KG1 (cell line): ENCODE measurements around the gene CEP104.

ENCODE experiments used
- DNase-seq: peaks from one replicate; lab custom pipeline; 2025; lab: John Stamatoyannopoulos, UW

CEP104 gene

DNA sequence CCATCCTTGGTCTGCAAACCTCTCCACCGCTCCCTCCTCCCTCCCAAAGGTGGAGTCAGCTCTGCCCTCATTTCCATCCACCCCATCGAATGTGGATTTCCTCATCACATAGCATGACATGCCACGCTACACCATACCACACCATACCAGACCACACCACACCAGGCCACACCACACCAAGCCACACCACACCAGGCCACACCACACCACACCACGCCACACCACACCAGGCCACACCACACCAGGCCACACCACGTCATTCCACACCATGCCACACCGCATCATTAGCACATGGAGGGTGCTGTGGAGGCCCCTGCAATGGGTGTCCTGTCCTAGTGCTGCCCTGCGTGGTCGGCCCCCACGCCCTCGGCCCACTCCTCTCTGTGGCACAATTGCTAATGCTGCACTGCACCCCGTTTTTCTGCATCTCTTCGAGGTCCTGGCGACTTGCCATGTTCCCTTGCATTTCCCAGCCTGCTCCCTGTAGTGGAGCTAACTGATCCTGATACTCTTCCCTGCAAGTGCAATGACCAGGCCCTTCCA lies 11.5 kb upstream of the CEP104 start:
- no peak for DNase-seq

DNA sequence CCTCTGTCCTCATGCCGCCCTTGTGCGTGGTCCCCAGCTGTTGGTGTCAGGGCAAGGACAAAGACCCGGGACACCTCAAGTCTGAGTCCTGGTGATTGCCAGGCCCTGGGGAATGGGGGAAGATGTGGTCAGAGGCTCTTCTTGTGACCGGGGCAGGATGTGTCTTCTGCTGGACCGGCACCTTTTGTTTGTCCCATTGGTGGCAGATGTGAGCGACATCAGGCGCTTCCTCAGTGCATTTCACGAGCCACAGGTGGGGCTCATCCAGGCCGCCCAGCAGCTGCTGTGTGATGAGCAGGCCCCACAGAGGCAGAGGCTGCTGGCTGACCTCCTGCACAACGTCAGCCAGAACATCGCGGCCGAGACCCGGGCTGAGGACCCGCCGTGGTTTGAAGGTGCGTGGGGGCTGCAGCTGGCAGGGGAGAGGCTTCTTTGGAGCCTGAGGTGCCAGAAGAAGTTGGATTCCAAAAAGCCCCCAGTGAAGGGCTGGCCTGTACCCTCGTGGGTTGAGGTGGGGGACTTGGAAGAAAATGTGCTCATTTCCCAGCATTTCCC lies 8.7 kb upstream of the CEP104 start:
- no peak for DNase-seq

DNA sequence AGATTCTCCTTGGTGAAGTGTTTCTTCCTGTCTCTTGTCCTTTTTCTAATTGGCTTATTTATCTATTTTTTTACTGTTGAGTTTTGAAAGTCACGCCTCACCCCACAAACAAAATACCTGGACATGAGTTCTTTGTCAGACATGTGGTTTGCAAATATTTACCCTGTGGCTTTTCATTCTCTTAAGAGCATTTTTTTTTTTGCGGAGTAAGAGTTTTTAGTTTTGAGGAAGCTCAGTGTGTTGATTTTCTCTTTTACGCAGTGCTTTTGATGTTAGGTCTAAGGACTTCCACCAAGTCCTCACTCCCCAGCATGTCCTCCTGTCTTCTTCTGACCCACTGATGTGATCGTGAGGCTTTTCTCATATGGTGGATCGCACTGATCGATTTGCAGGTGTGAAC lies 7.9 kb upstream of the CEP104 start:
- DNase-seq: no peak

DNA sequence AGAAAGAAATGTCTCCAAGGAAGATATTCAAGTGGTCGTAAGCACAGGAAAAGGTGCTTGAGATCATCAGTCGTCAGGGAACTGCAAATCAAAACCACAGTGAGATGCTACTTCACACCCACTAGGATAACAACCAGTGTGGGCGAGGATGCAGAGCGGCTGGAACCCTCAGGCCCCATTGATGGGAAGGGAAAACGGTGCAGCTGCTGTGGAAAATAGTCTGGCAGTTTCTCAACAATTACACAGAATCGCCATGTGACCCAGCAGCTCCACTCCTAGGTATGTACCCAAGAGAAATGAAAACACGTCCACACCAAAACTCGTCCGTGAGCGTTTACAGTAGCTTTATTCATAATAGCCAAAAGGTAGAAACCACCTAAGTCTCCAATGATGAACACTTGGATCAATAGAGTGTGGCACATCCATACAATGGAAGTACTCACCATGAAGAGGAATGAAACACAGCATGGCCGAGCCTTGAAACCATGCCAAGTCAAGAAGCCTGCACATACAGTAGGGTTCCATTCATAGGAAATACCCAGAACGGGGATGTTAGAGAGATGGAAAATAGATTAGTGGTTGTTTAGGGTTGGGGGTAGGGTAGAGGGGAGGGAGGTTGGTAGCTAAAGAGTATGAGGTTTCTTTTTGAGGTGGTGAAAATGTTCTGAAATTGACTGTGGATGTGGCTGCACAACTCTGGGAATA lies 6.4 kb upstream of the CEP104 start:
- no peak for DNase-seq

DNA sequence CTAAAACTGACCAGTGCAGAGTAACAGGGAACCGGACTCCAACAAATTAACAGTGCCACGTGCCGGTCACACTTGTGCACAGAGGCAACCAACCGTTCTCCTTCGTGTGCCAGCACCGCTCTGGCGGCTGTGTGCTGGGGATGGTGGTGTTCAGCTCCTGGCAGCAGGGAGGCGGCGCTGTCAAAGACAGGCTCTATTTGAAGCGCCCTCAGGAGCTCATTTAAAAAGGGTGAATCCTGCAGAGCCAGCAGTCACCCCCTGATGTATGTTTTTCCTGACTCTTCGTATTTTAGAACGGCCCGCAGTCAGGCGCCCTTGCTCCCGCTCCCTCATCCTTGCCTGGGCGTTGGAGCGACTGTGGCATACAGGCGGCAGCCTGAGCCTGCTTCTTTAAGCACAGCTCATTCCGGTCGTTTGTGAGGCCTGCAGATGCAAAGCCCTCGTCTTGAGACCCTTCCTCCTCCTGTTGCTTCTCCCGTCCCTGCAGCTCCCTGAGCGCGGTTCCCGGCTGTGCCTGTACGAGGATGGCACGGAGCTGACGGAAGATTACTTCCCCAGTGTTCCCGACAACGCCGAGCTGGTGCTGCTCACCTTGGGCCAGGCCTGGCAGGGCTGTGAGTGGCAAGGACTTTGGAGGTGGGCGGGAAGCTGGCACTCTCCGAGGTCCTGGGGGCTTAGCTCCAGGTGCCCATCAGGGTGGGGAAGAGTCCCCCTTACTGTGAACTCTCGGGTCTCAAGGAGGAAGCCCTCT lies 1.4 kb upstream of the CEP104 start:
- DNase-seq: no peak

DNA sequence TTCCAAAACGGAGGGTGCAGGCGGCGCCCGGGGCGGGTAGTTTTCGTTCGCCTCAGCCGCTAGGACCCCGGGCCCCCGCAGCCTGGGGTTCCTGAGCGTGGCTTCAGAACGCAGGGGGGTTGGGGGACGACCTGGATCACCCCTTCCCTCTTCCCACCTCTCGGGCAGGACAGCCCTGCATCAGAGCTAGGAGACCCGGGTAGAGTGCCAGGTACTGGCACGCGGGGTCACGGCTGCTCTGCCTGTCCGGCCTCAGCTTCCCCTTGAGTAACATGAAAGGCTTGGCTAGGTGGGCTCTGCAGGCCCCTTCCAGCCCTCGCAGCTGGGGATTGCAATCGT lies 749 bp upstream of the CEP104 start:
- no peak for DNase-seq

DNA sequence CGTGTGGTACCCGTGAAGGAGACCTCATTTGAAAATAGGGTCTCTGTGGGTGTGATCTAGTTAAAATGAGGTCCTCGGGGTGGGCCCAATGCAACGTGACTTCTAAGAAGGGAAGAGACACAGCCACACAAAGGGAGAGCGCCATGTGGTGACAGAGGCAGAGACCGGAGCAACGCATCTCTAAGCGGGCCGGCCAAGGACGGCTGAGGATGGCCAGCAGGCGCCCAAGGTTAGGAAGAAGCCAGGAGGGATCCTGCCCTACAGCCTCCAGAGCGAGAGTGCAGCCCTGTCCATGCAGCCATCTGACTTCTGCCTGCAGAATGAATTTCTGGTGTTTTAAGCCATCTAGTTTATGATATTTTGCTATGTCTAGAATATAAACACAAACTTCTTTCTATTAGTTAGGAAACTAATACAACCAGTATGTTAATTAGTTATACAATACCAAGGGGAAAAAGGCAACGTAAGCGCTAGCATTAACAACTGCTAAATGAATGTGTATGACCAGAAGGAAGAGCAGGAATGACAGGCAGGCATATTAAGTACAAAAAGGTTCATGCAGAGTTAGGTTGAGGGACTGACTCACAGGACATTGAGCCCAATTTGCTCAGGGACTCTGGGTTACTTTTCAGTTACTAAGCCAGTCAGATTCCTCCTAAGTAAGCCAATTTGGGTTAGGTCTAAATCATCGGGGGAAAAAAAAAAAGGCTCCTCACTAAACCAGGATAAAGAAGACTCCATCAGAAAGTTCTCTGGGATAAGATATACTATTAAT lies 4.1 kb downstream of the CEP104 start:
- DNase-seq: no peak

DNA sequence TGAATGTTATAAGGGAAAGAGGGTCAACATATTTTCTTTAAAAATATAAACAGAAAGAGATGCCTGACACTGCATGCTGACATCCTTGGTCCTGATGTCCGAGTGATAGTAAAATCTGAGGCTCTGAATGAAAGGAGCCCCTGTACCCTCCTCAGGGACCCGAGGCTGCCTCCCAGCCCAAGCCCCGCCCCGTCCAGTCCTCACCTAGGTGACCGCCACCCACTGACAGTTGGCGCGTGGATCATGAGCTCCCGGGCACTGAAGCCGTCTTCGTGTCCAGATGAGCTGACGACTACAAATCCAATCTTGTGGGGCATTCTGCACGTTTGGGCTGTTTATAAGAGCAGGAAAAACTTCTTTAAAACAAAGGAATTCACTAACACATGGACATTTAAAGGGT lies 4.9 kb downstream of the CEP104 start:
- DNase-seq: no peak

DNA sequence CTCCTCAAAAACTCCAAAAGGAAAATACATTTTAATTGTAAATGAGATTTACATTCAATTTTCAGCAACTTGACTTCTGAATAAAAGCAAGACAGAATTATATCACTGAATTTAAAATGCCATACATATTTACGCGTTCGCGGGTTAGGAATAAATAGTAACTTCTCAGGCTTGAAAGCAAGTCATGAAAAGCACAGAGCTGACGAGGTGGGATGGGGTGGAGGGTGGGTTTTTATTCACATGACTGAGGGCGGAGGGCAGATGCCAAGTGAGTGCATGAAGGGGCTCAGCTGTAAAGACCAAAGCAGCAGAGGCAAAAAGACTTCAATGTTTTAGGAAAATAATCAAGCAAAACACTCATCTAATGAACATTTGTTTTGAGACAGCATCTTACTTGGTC lies 5.7 kb downstream of the CEP104 start:
- no peak for DNase-seq

DNA sequence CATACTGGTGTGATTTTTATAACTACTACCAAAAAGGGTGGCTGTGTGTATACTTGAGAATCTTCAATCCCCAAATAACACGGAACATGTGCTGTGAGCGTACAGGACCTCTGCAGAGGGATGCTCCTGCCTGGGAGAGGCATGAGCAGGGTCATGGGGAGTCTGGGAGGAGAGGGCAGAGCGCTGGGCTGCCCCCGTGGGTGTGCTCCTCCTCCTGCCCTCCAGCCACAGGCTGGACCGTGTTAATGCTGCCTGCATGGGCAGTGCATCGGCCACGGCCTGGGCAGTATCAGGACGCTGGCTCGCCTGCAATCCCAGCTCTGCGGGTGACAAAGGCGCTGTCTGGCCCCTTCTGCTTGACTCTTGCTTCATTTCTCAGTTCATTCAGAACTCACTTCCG lies 6.2 kb downstream of the CEP104 start:
- DNase-seq: no peak

DNA sequence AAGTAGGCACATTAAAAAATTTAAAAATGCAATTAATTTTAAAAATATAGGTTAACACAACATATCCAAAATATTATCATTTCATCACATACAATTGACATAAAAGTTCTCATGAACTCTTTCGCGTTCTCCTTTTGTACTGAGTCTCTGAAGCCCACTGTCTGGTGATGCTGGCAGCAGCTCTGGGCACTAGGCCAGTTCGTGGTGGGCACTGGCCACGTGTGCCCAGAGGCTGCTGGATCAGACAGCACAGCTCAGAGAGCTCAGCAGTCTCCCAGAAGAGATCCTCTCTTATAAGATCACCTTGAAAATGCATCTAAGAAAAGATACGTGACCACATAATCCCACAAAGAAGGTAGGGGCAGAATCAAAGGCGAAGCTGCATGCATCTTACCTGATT lies 9.9 kb downstream of the CEP104 start:
- no peak for DNase-seq

DNA sequence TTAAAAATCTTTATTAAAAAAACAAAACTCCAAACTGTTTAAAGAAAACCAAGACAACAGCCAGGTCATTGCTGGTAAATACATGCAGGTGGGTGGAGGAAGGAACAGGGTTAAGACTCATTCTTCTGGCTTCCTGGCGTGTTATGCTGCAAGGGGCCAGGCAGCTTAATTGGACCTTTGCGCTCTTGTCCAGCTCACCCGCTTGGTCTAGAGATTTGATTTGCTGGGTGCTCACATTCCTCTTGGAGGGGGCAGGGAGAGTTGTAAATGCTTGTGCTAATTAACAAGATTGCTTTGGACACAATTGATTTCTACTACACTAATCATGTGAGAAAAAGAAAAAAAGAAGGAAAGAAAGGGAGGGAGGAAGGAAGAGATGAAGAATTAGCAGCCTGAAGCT lies 10.5 kb downstream of the CEP104 start:
- no peak for DNase-seq

DNA sequence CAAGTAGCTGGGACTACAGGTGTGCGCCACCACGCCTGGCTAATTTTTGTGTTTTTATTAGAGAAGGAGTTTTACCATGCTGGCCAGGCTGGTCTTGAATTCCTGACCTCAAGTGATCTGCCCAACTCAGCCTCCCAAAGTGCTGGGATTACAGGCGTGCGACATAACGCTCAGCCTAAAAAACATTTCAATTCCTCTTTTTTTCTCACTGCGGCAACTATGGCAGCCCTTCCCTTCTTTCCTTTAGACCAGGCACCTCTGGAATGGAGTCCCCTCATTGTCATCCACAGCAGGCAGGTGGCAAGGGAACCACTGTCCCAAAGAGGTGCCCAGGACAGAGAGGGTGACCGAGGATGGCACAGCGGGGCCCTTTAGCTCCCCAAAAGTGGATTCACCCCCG lies 14.1 kb downstream of the CEP104 start:
- DNase-seq: no peak

DNA sequence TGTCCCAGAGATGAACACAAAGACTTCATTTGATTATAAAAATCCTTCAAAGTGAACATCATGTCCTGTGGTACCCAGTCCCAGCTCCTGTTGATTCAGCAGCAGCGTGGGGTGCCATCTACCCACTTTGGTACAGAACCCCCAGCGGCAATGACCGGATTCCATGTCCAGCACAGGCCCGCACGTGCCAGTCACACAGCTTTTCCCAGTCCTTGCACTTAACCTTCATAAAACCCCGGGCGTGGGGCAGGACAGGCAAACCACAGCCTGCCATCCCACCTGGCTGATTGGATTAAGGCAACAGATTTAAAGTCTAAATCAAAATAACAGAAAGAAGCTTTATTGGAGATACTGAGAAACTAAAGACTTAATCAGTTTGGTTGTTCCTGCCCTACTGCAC lies 15.5 kb downstream of the CEP104 start:
- DNase-seq: no peak

DNA sequence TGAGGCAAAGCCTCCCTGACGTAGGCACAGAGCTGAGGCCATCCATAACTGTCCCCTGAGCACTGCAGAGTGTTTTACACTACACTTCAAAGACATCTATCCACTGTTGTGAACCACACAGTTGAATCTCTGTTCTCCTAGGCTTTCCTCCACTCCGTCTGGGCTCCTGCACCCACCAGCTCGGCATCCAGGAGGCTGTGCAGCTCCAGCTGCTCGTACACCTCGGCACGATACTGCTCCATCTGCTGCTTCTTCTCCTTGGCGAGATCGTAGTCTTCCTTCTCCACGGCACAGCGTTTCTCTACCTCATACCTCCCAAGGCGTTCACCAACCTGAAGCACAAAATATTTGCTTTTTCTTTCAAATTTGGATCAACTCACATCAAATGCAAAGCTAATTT lies 18.2 kb downstream of the CEP104 start:
- DNase-seq: no peak

DNA sequence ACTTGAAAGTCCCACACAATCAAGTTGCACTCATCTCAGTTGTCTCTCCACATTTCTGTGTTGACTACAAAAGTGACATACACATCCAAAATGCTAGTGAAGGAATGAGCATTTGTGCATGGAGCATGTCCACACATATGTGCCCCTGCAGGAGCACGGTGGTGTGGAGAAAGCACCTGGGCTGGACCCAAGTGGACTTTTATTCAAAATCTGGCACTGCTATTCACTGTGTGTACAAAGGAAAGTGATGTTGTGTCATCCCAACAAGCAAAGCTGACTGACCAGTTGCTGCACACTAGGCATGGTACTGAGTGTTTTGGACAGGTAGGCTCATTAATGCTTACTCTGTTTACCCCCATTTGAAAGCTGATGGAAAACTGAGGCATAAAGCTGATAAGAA lies 19.3 kb downstream of the CEP104 start:
- no peak for DNase-seq

DNA sequence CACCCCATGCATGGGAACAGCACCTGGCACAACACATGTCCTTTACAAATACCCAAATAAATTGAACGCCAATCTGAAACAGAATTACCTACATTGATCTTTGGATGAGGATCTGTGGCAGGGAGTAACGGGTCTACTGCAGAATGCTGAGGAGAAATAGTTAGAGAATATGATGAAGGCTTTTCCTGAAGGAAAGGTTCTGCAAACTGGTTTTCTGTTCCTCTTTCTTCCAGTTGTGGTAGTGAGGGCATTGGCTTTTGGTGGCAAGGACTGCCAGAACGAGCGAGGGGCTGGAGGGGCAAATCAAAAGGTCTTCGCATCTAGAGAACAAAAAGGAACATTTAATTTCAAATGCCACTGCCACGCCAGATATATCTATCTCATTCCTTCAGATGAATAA lies 19.8 kb downstream of the CEP104 start:
- no peak for DNase-seq

DNA sequence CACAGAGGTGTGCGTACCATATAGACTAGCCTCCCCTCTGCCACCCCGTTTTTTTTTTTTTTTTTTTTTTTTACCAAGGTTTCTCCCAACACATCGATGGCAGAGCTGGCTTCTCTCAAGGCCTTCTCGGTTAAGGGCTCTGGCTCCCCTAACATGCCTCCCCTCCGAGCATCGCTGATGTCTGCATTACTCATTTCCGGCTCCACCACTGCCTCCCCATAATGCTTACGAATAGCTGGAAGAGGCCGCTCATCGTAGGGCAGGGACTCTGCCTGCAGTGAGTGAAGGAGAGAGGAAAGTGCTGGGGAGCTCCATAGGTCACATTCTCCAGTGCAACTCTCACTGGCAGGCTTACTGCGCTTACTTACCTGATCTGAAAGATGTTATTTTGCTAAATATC lies 20.6 kb downstream of the CEP104 start:
- DNase-seq: no peak

DNA sequence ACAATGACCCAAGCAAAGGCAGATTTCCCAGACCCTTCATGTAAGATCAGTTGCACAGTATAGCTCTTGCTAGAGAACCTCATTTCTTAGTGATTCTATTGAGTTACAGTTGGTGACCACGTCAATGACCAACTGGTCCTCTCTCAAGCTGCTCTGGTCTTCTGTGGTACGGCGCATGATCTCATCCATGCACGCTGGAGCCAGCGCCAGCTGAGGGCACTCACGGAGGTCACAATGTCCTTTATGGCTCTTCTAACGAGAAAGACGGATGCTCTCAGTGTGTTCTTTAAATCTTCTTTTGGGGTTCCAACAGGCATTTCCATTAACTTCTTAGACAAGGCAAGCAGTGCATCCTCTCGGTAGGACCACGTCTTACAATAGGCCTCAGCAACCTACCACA lies 22.3 kb downstream of the CEP104 start:
- DNase-seq: no peak

DNA sequence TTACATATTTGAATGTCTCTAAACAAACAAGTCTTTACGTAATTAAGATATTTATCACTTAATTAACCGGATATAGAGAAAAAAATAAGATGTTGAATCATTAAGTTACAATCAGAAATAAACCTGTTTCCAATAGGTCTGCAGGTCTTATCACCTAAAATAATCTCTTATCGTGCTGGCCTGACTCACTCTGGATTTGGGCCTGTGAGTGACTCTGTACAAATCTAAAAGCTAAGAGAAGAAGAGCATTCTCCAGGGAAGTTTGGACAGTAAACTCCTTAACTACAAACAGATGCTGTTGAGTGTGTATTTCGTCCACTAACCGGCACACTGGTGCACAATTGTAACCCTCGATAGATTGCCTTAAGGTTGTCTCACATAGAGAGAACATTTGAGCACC lies 25.3 kb downstream of the CEP104 start:
- no peak for DNase-seq

DNA sequence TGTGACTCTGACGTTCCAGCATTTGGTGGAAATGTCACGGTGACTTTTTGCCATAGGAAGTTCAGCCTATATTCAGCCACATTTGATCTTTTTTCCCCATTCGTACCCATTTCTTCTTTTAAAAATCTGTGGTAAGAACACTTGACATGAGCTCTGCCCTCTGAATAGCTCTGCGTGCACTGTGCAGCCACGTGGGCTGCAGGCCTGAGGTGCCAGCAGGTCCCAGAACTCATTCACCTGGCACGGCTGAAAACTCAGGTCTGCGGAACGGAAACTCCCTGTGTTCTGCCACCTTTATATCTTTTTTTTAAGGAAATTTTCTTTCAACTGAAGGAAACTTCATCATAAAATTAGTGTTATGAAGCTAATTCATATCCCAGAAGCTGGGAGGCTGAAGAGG lies 28.6 kb downstream of the CEP104 start:
- no peak for DNase-seq

DNA sequence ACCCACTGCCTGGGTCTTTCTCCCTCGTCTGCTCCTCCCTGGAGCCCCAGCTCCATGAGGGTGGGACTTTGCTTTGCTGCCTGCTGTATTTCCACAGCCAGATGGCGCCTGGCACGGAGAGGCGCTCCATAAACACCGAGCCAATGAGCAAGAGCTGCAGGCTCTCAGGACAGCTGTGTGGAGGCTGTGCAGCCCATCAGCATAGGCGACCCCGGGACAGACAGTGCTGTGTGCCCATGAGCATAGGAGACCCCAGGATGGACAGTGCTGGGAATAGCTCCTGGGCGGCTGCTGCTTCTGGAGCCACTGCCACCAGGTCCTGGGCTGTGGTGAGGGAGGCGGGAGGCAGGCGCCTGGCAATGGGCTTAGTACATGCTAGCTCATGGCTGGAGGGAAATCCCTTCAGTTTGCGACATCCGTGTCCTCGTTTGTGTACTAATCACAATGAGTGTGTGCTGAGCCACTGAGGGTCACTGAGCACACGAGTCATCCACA lies 29.2 kb downstream of the CEP104 start:
- DNase-seq: no peak

DNA sequence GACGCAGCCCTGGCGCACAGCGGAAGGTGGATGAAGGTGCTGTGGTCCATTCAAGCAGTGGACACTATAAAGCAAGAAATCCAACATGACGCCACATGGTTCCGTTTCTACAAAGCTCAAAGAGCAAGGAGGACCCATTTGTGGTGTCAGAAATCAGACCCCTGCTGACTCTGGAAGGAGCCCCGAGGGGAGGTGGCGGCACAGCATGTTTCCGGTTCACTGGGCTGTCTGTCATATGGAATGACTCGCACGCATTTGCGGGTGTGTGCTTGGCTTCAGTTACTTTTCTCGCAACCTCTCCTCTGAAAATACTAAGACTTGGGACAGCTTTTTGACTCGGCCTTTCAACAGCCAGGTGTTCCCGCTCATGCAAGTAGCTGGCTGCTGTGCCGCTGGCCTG lies 31.7 kb downstream of the CEP104 start:
- no peak for DNase-seq
